GM04503 (cell line): ENCODE results near the gene WDR59.
A peak's percentile ranks its signal among the peaks of the same experiment; 100 is the strongest.
"Not testable (repeated sequence)": the region's sequence is repeated elsewhere in the genome, so short reads cannot be mapped to it uniquely, and the experiment has no call there.

Source experiments
- DNase-seq: peaks from one replicate; pipeline ENCODE4 v3.0.0-alpha.2; 2012; ENCODE audit warnings: low read depth

WDR59 gene

GRCh38 chr16:75011634-75012307 lies 26.8 kb upstream of the WDR59 start:
- peak; percentile 78 for DNase-seq

GRCh38 chr16:75010427-75010826 lies 25.5 kb upstream of the WDR59 start:
- no peak for DNase-seq

GRCh38 chr16:75007443-75007842 lies 22.5 kb upstream of the WDR59 start:
- no peak for DNase-seq

- no peak for DNase-seq
Observed at GRCh38 chr16:75005697-75006096, 20.8 kb upstream of the WDR59 start.

- DNase-seq = no peak
Observed at GRCh38 chr16:75004460-75004859, 19.5 kb upstream of the WDR59 start.

- DNase-seq = no peak
Observed at GRCh38 chr16:75003931-75004330, 19.0 kb upstream of the WDR59 start.

GRCh38 chr16:75002474-75002873 lies 17.6 kb upstream of the WDR59 start:
- DNase-seq = no peak

GRCh38 chr16:75000481-75001081 lies 15.7 kb upstream of the WDR59 start:
- DNase-seq = no peak

GRCh38 chr16:74999609-75000480 lies 14.9 kb upstream of the WDR59 start:
- no peak for DNase-seq

GRCh38 chr16:74999219-74999608 lies 14.3 kb upstream of the WDR59 start:
- no peak for DNase-seq

- DNase-seq = no peak
Observed at GRCh38 chr16:74998481-74999218, 13.7 kb upstream of the WDR59 start, which contains the start of gene ZNRF1. TSS of gene ZNRF1 (plus strand) at chr16:74999024. CDS start at chr16:74999672, 648 bp downstream.

GRCh38 chr16:74997042-74997491 lies 12.1 kb upstream of the WDR59 start:
- DNase-seq = no peak

- no peak for DNase-seq
Observed at GRCh38 chr16:74995986-74996385, 11.1 kb upstream of the WDR59 start.

- no peak for DNase-seq
Observed at GRCh38 chr16:74991593-74992403, 6.9 kb upstream of the WDR59 start.

- DNase-seq = no peak
Observed at GRCh38 chr16:74991268-74991592, 6.3 kb upstream of the WDR59 start.

GRCh38 chr16:74990832-74991231 lies 5.9 kb upstream of the WDR59 start:
- DNase-seq = no peak

- not testable (repeated sequence) for DNase-seq
Observed at GRCh38 chr16:74989864-74990263, 4.9 kb upstream of the WDR59 start.

GRCh38 chr16:74987027-74987681 lies 2.2 kb upstream of the WDR59 start:
- DNase-seq = no peak

- DNase-seq = no peak
Observed at GRCh38 chr16:74984194-74984528, 762 bp downstream of the WDR59 start.

GRCh38 chr16:74982256-74982655 lies 2.7 kb downstream of the WDR59 start:
- DNase-seq = no peak

- DNase-seq = no peak
Observed at GRCh38 chr16:74975591-74975990, 9.3 kb downstream of the WDR59 start.
